Gastrocnemius medialis (tissue), 4 donors: ENCODE measurements around the gene ZNF516. TPM values are rescaled to one million over a fixed set of nuclear protein-coding genes. Genes with fewer than 3 reads are reported as not detected.

Source experiments
- ATAC-seq, 2 donors: fragments of 150-250 bp; one replicate each; pipeline ENCODE4 v1.9.1; 2016
- DNase-seq, 2 donors: peaks; one replicate each; pipeline ENCODE4 v3.0.0-alpha.2; 2019
- H3K27ac ChIP-seq, 4 donors: fragments of 200-600 bp; sonication (generic); 1 replicate in 1 of 4; 2 replicates in 3 of 4; pipeline ENCODE4 v1.5.1; 2016 to 2018; ENCODE audit warnings: mild to moderate bottlenecking in 2 of 4, moderate library complexity in 1 of 4
- H3K27me3 ChIP-seq, 3 donors: fragments of 200-600 bp; sonication (generic) in 2 of 3; 1 replicate in 1 of 3; 2 replicates in 2 of 3; pipeline versions ENCODE4 v1.5.1 to v1.6.0; 2016 to 2019; ENCODE audit warnings: mild to moderate bottlenecking in 1 of 3, moderate library complexity in 1 of 3
- H3K36me3 ChIP-seq, 2 donors: fragments of 200-600 bp; sonication (generic) in 1 of 2; one replicate each; pipeline ENCODE4 v1.5.1; 2017 to 2018
- H3K4me1 ChIP-seq, 2 donors: fragments of 200-600 bp; sonication (generic) in 1 of 2; one replicate each; pipeline ENCODE4 v1.5.1; 2016 to 2017; ENCODE audit warnings: mild to moderate bottlenecking in 2 of 2
- H3K4me3 ChIP-seq, 4 donors: fragments of 200-600 bp; sonication (generic) in 3 of 4; 1 replicate in 1 of 4; 2 replicates in 3 of 4; pipeline ENCODE4 v1.5.1; 2016 to 2019; ENCODE audit warnings: mild to moderate bottlenecking in 2 of 4
- H3K9me3 ChIP-seq, 3 donors: fragments of 200-600 bp; sonication (generic) in 2 of 3; 1 replicate in 1 of 3; 2 replicates in 2 of 3; pipeline ENCODE4 v1.5.1; 2016 to 2019
- CTCF ChIP-seq, 5 experiments: fragments of 450-650 bp in 3 of 5; fragments of 200-600 bp in 2 of 5; sonication (generic) in 2 of 5; IDR thresholded peaks in 4 of 5; conservative IDR thresholded peaks in 1 of 5; 1 replicate in 4 of 5; 2 replicates in 1 of 5; pipeline ENCODE4 v1.5.1; 2016 to 2019; ENCODE audit warnings: antibody characterized with exemption in 5 of 5, mild to moderate bottlenecking in 3 of 5, moderate library complexity in 3 of 5
- POLR2A ChIP-seq, 2 donors: fragments of 450-650 bp; IDR thresholded peaks; one replicate each; pipeline ENCODE4 v1.6.1; 2017; ENCODE audit warnings: antibody characterized with exemption in 2 of 2, mild to moderate bottlenecking in 2 of 2, moderate library complexity in 2 of 2
- in situ Hi-C, 4 donors: fragments of 200-750 bp; cut with MboI; loops; one replicate each; pipeline versions ENCODE4 v1.15.0 to v1.8.0; 2017; ENCODE audit warnings: low sequenced_read_pairs in 4 of 4
- intact Hi-C: fragments of 100-400 bp; cut with DNase I; formaldehyde crosslinking; loops from one replicate; pipeline ENCODE4 v1.15.1; 2023; ENCODE audit warnings: low total_unique reads
- total RNA-seq, 4 donors: library from RNA; depleted of rRNA; stranded (reverse); fragments of >200 nt; gene quantifications; one replicate each; pipeline versions ENCODE4 v1.1.0 to v1.2.3, GENCODE V29; 2016

ZNF516 gene
- total RNA-seq, 4 donors from 2014 or later: 8.4 to 19.3 (median 12.4) TPM

- Histone ChIP-seq H3K4me3 (no peak overlapping the region), H3K9me3 (no peaks in the 10 kb centered on the region), H3K27me3 (peaks cover 11 to 15% (median 12%) of the 10 kb centered on the region in 3 donors), H3K36me3 (no peaks in the 10 kb centered on the region), H3K27ac (no peak overlapping the region), H3K4me1 (peaks cover 0 to 5% of the 10 kb centered on the region in 2 donors)
- no peak for ATAC-seq
- no peak for TF ChIP-seq POLR2A (IDR thresholded peaks at IDR 0.05)
- TF ChIP-seq CTCF (IDR thresholded peaks at IDR 0.05 in 4 of 5, conservative IDR thresholded peaks at IDR 0.05 in 1 of 5): no peak
- no peak for DNase-seq
- intact Hi-C loops: no loop called here
- in situ Hi-C loops: no loop called here
Measured at GRCh38 chr18:76515576-76515975, 20.5 kb upstream of the ZNF516 start.

DNA sequence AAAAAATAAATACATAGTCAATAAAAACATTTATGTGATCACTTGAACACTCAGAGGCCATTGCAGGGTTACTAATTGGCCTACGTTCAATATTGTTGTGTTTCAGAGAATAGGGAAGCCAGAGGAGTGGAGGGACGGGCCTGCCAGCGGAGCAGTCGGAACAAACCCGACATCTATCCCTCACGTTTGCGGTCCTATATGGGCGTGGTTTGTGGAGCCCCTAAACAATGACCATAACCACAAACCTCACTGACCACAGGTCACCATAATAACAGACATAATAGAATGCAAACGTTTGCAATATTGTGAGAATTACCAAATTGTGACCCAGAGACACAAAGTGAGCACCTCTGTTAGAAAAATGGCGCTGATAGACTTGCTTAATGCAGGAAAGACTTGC lies 19.5 kb upstream of the ZNF516 start:
- no peaks in the 10 kb centered on the region for H3K36me3 ChIP-seq
- intact Hi-C loops (no loop called here), in situ Hi-C loops (no loop called here)
- no peak overlapping the region for H3K27ac ChIP-seq
- H3K9me3 ChIP-seq: no peaks in the 10 kb centered on the region
- H3K4me3 ChIP-seq: no peak overlapping the region
- TF ChIP-seq POLR2A (IDR thresholded peaks at IDR 0.05): no peak
- ATAC-seq: no peak
- no peak for DNase-seq
- peaks cover 0 to 5% of the 10 kb centered on the region in 2 donors for H3K4me1 ChIP-seq
- peaks cover 11 to 13% (median 12%) of the 10 kb centered on the region in 3 donors for H3K27me3 ChIP-seq

DNA sequence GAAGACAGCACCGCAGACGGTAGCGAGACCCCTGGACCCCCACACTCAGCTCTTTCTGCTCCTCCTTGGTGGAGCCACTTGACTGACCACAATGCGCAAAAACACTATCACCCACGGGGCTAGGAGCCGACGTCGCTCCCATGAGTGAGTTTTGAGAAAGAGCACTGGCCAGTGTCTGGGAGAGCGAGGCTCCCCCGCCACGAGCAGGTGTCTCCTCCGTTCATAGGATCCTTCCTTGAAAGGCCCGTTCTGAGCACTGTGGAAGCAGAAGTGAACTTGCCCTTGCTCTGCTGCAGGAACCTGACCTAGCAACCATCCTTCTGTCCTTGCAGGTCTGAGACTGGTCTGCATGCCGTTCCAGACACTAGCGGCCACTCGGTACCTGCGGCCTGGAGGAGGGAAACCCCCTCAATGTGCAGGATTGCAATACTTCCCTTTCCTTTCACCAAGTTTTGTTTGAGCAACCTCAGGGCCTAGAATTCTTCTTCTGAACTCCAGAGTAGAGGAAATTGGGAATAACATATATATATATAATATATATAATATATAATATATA lies 12.9 kb upstream of the ZNF516 start:
- Histone ChIP-seq H3K27ac (no peak overlapping the region), H3K4me1 (no peaks in the 10 kb centered on the region), H3K27me3 (no peaks in the 10 kb centered on the region), H3K9me3 (no peaks in the 10 kb centered on the region), H3K4me3 (no peak overlapping the region), H3K36me3 (no peaks in the 10 kb centered on the region)
- intact Hi-C loops: no loop called here
- in situ Hi-C loops: no loop called here
- DNase-seq: no peak
- ATAC-seq: no peak
- no peak for TF ChIP-seq CTCF (IDR thresholded peaks at IDR 0.05 in 4 of 5, conservative IDR thresholded peaks at IDR 0.05 in 1 of 5)
- TF ChIP-seq POLR2A (IDR thresholded peaks at IDR 0.05): no peak

DNA sequence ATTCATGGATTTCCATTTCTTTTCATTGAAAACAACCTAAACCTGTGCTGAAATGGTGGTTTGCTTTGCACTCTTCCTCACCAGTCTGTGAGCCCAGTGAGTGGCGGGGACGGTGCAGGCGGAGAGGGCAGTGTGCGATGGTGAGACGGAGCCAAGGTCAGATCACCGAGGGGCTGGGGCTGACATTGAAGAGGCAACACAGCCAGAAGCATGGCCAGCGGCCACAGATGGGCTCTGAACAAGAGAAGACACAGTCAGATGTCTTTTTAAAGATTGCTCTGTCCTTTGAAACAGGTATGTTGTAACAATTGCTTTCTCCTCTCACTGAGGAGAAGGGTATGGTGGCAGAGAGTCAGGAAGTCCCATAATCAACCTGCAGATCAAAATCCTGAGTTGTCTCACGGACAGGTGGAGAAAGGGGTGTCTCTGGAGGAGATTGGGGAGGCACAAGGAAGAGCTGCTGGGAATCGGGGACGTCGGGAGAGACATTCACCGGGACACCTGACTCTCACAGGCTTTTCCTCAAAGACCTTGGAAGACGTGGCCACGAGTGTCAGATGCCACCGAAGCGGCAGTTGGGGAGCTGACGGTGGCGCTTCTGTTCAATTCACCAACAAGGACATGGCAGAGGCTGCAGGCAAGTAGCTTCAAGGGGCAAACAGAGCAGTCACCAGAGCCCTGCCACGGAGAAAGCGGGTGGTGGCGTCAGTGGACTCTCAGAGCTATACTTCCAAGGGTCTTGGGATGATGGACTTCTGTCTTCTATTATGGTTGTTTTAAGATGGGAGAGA lies 12.1 kb upstream of the ZNF516 start:
- DNase-seq (no peak), ATAC-seq (no peak)
- H3K4me3 ChIP-seq: no peak overlapping the region
- TF ChIP-seq CTCF (IDR thresholded peaks at IDR 0.05 in 4 of 5, conservative IDR thresholded peaks at IDR 0.05 in 1 of 5): no peak
- no peak for TF ChIP-seq POLR2A (IDR thresholded peaks at IDR 0.05)
- H3K36me3 ChIP-seq: no peaks in the 10 kb centered on the region
- intact Hi-C loops: no loop called here
- no peaks in the 10 kb centered on the region for H3K9me3 ChIP-seq
- H3K4me1 ChIP-seq: no peaks in the 10 kb centered on the region
- no peak overlapping the region for H3K27ac ChIP-seq
- no peaks in the 10 kb centered on the region for H3K27me3 ChIP-seq
- in situ Hi-C loops: no loop called here

GRCh38 chr18:76506395-76506794 lies 11.4 kb upstream of the ZNF516 start:
- intact Hi-C loops (no loop called here), in situ Hi-C loops (no loop called here)
- no peak for TF ChIP-seq POLR2A (IDR thresholded peaks at IDR 0.05)
- no peak for TF ChIP-seq CTCF (IDR thresholded peaks at IDR 0.05 in 4 of 5, conservative IDR thresholded peaks at IDR 0.05 in 1 of 5)
- Histone ChIP-seq H3K4me3 (no peak overlapping the region), H3K9me3 (no peaks in the 10 kb centered on the region), H3K36me3 (no peaks in the 10 kb centered on the region), H3K27me3 (no peaks in the 10 kb centered on the region), H3K27ac (no peak overlapping the region), H3K4me1 (no peaks in the 10 kb centered on the region)
- ATAC-seq (no peak), DNase-seq (no peak)
